Left cardiac atrium (tissue), 4 donors: Measurements from ENCODE around the gene CFAP46. TPM values are rescaled to one million over a fixed set of nuclear protein-coding genes. Genes with fewer than 3 reads are reported as not detected.
"Not testable (repeated sequence)": the region's sequence is repeated elsewhere in the genome, so short reads cannot be mapped to it uniquely, and the experiment has no call there.

Experiments used
- ATAC-seq, 2 donors: fragments of 200-7000 bp; cut with Tn5 transposase; one replicate each; pipeline ENCODE4 v1.9.1; 2020; ENCODE audit warnings: mild to moderate bottlenecking in 2 of 2, moderate library complexity in 2 of 2
- DNase-seq: peaks from one replicate; pipeline ENCODE4 v3.0.0-alpha.2; 2020
- intact Hi-C, 2 donors: fragments of 100-400 bp; cut with DNase I; formaldehyde crosslinking; loops; one replicate each; pipeline versions ENCODE4 v1.14.1 to v1.15.1; 2022 to 2023
- total RNA-seq, 2 donors: library from RNA; stranded (reverse); fragmentation: NEBNext Ultra II Directional; extraction: Animal tissue kit (Norgen Biotek cat#: 25700); gene quantifications; one replicate each; pipeline ENCODE4 v1.2.1, GENCODE V29; 2021
- donor health status: DM: no; HTN: yes; CAD: no.
- donor health status: DM: no; HTN: yes; CAD: no; lungs with severe emphysema.
- donor health status: DM: yes; HTN: yes; CAD: no.
- donor health status: Dilated cardiomyopathy.

Gene CFAP46
- total RNA-seq, 2 donors from 2014 or later, result 1.2 to 1.7 TPM

- no peak for DNase-seq
- intact Hi-C loops, result no loop called here
- no peak for ATAC-seq
Observed at GRCh38 chr10:132796846-132797245, 145.5 kb downstream of the CFAP46 start.

- ATAC-seq (no peak), DNase-seq (no peak)
- intact Hi-C loops, result no loop called here
Observed at GRCh38 chr10:132793871-132794849, 148.2 kb downstream of the CFAP46 start.

- no peak for DNase-seq
- ATAC-seq, result no peak
- intact Hi-C loops, result no loop called here
Observed at GRCh38 chr10:132793213-132793612, 149.2 kb downstream of the CFAP46 start.

GRCh38 chr10:132792796-132793195 lies 149.6 kb downstream of the CFAP46 start:
- intact Hi-C loops, result no loop called here
- DNase-seq (no peak), ATAC-seq (no peak)

- intact Hi-C loops, DNase-seq, ATAC-seq: not testable (repeated sequence)
Observed at GRCh38 chr10:132792099-132792498, 150.3 kb downstream of the CFAP46 start.

- ATAC-seq (no peak), DNase-seq (no peak)
- intact Hi-C loops, result no loop called here
Observed at GRCh38 chr10:132790934-132791829, 151.2 kb downstream of the CFAP46 start.

- ATAC-seq (no peak), DNase-seq (no peak)
- intact Hi-C loops, result no loop called here
Observed at GRCh38 chr10:132790470-132790869, 151.9 kb downstream of the CFAP46 start.

GRCh38 chr10:132789659-132790148 lies 152.7 kb downstream of the CFAP46 start:
- no peak for ATAC-seq
- intact Hi-C loops, result no loop called here
- DNase-seq, result no peak

GRCh38 chr10:132788831-132789219 lies 153.5 kb downstream of the CFAP46 start:
- intact Hi-C loops, result no loop called here
- DNase-seq, result no peak
- ATAC-seq, result no peak

GRCh38 chr10:132788180-132788830 lies 154.1 kb downstream of the CFAP46 start:
- peak in 1 of 2 donors; percentile 9 for ATAC-seq
- DNase-seq, result no peak
- intact Hi-C loops, result no loop called here

- intact Hi-C loops, result no loop called here
- ATAC-seq (no peak), DNase-seq (no peak)
Observed at GRCh38 chr10:132787495-132788179, 154.7 kb downstream of the CFAP46 start.

- no peak for DNase-seq
- intact Hi-C loops, result no loop called here
- ATAC-seq, result no peak
Observed at GRCh38 chr10:132786884-132787494, 155.4 kb downstream of the CFAP46 start.

- DNase-seq (no peak), ATAC-seq (no peak)
- intact Hi-C loops, result no loop called here
Observed at GRCh38 chr10:132786476-132786883, 155.9 kb downstream of the CFAP46 start.

GRCh38 chr10:132785723-132786475 lies 156.5 kb downstream of the CFAP46 start, which contains the start of gene NKX6-2:
Gene NKX6-2 (minus strand): TSS chr10:132786147. CDS start chr10:132785948, 199 bp downstream.
- no peak for ATAC-seq
- intact Hi-C loops, result no loop called here
- DNase-seq, result no peak

- no peak for DNase-seq
- intact Hi-C loops, result no loop called here
- ATAC-seq, result no peak
Observed at GRCh38 chr10:132784866-132785722, 157.3 kb downstream of the CFAP46 start.
